Gastrocnemius medialis (tissue), 4 donors: Measurements from ENCODE around the gene TNFAIP3. TPM values are rescaled to one million over a fixed set of nuclear protein-coding genes. Genes with fewer than 3 reads are reported as not detected.
A peak's percentile ranks its signal among the peaks of the same experiment; 100 is the strongest.

Source experiments
- ATAC-seq, 2 donors: fragments of 150-250 bp; one replicate each; pipeline ENCODE4 v1.9.1; 2016
- DNase-seq, 2 donors: peaks; one replicate each; pipeline ENCODE4 v3.0.0-alpha.2; 2019
- H3K27ac ChIP-seq, 4 donors: fragments of 200-600 bp; sonication (generic); 1 replicate in 1 of 4; 2 replicates in 3 of 4; pipeline ENCODE4 v1.5.1; 2016 to 2018; ENCODE audit warnings: mild to moderate bottlenecking in 2 of 4, moderate library complexity in 1 of 4
- H3K27me3 ChIP-seq, 3 donors: fragments of 200-600 bp; sonication (generic) in 2 of 3; 1 replicate in 1 of 3; 2 replicates in 2 of 3; pipeline versions ENCODE4 v1.5.1 to v1.6.0; 2016 to 2019; ENCODE audit warnings: mild to moderate bottlenecking in 1 of 3, moderate library complexity in 1 of 3
- H3K36me3 ChIP-seq, 2 donors: fragments of 200-600 bp; sonication (generic) in 1 of 2; one replicate each; pipeline ENCODE4 v1.5.1; 2017 to 2018
- H3K4me1 ChIP-seq, 2 donors: fragments of 200-600 bp; sonication (generic) in 1 of 2; one replicate each; pipeline ENCODE4 v1.5.1; 2016 to 2017; ENCODE audit warnings: mild to moderate bottlenecking in 2 of 2
- H3K4me3 ChIP-seq, 4 donors: fragments of 200-600 bp; sonication (generic) in 3 of 4; 1 replicate in 1 of 4; 2 replicates in 3 of 4; pipeline ENCODE4 v1.5.1; 2016 to 2019; ENCODE audit warnings: mild to moderate bottlenecking in 2 of 4
- H3K9me3 ChIP-seq, 3 donors: fragments of 200-600 bp; sonication (generic) in 2 of 3; 1 replicate in 1 of 3; 2 replicates in 2 of 3; pipeline ENCODE4 v1.5.1; 2016 to 2019
- CTCF ChIP-seq, 5 experiments: fragments of 450-650 bp in 3 of 5; fragments of 200-600 bp in 2 of 5; sonication (generic) in 2 of 5; IDR thresholded peaks in 4 of 5; conservative IDR thresholded peaks in 1 of 5; 1 replicate in 4 of 5; 2 replicates in 1 of 5; pipeline ENCODE4 v1.5.1; 2016 to 2019; ENCODE audit warnings: antibody characterized with exemption in 5 of 5, mild to moderate bottlenecking in 3 of 5, moderate library complexity in 3 of 5
- POLR2A ChIP-seq, 2 donors: fragments of 450-650 bp; IDR thresholded peaks; one replicate each; pipeline ENCODE4 v1.6.1; 2017; ENCODE audit warnings: antibody characterized with exemption in 2 of 2, mild to moderate bottlenecking in 2 of 2, moderate library complexity in 2 of 2
- in situ Hi-C, 4 donors: fragments of 200-750 bp; cut with MboI; loops; one replicate each; pipeline versions ENCODE4 v1.15.0 to v1.8.0; 2017; ENCODE audit warnings: low sequenced_read_pairs in 4 of 4
- intact Hi-C: fragments of 100-400 bp; cut with DNase I; formaldehyde crosslinking; loops from one replicate; pipeline ENCODE4 v1.15.1; 2023; ENCODE audit warnings: low total_unique reads
- total RNA-seq, 4 donors: library from RNA; depleted of rRNA; stranded (reverse); fragments of >200 nt; gene quantifications; one replicate each; pipeline versions ENCODE4 v1.1.0 to v1.2.3, GENCODE V29; 2016

Gene TNFAIP3
- total RNA-seq, 4 donors from 2014 or later: 2.6 to 7.1 (median 4.7) TPM

DNA sequence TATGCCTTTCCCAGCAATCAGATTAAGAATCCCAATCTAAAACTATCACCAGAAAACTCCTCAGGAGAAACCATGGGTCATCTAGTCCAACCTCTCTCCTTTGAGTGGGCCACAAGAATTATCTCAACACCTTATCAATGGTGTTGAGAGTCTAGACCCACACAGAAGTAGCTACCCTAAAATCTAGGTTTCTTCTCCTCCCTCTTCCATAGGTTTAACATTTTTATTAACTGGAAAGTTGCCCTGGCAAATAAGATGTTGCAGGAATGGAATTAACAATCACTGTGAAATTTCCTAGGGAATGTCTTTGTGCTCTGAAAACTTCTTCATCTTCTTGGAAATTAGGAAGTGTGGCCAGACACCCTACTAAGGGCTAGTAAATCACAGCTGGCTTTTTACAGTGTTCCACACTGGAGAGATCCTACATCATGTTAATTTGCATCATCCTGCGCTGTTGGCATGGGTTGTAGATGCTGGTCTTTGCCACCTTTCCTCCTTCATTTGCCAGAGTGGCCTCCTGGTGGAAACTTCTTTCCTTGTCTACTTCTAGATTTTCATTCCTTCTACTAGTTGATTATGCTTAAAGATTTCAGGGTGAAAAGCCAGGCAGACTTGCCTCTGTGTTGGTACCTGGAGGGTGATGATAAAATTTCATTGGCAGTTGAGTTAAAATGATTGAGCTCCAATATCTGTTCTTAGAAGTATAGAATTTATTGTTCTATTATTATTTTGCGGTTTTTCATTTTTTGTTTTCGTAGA is 2.7 kb downstream of the TNFAIP3 start:
- in situ Hi-C loops: loop anchor here (5.0 to 10.0 kb wide), 5 partner anchors 73 to 165 kb away; no protein-coding TSS in a partner anchor
- peaks cover 40 to 54% of the 10 kb centered on the region in 2 donors for H3K4me1 ChIP-seq
- ATAC-seq: no peak

DNA sequence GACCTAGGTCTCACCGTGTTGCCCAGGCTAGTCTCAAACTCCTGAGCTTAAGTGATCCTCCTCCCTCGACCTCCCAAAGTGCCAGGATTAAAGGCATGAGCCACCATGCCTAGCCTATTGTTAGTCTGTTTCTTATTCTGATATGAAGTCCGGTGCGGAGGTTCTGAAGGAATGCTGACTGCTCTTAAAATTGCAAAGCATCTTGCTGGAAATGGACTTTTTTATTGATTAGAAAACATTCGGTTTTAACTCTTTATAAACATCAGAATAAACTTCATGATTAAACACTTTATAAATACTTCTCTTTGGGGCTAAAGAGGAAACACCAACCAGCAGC is 3.2 kb downstream of the TNFAIP3 start:
- intact Hi-C loops: loop anchor here (5.0 kb wide), 1 partner anchor 62 kb away; no protein-coding TSS in a partner anchor
- Histone ChIP-seq H3K27ac (peak overlapping the region in 3 of 4 donors; percentile 15 to 48 (median 42)), H3K36me3 (peaks cover 0 to 13% of the 10 kb centered on the region in 2 donors), H3K27me3 (no peaks in the 10 kb centered on the region), H3K9me3 (no peaks in the 10 kb centered on the region), H3K4me1 (peaks cover 40 to 54% of the 10 kb centered on the region in 2 donors), H3K4me3 (peak overlapping the region in 1 of 4 donors; percentile 5)
- no peak for ATAC-seq
- in situ Hi-C loops: loop anchor here in 1 of 4 donors (10.0 kb wide), 1 partner anchor 75 kb away; no protein-coding TSS in a partner anchor
- DNase-seq: no peak
- TF ChIP-seq CTCF (IDR thresholded peaks at IDR 0.05 in 4 of 5, conservative IDR thresholded peaks at IDR 0.05 in 1 of 5): no peak
- TF ChIP-seq POLR2A (IDR thresholded peaks at IDR 0.05): no peak

More for the DNA sequence above, 2.7 kb downstream of the TNFAIP3 start:
- Histone ChIP-seq H3K27me3 (no peaks in the 10 kb centered on the region), H3K9me3 (no peaks in the 10 kb centered on the region), H3K36me3 (peaks cover 0 to 8% of the 10 kb centered on the region in 2 donors), H3K27ac (peak overlapping the region in 1 of 4 donors; percentile 42), H3K4me3 (peak overlapping the region in 1 of 4 donors; percentile 2)
- no peak for DNase-seq
- TF ChIP-seq CTCF (IDR thresholded peaks at IDR 0.05 in 4 of 5, conservative IDR thresholded peaks at IDR 0.05 in 1 of 5): no peak
- TF ChIP-seq POLR2A (IDR thresholded peaks at IDR 0.05): no peak
- intact Hi-C loops: loop anchor here (5.0 to 10.0 kb wide), 4 partner anchors 63 to 655 kb away; partner anchors contain the start of genes HEBP2 and IFNGR1

DNA sequence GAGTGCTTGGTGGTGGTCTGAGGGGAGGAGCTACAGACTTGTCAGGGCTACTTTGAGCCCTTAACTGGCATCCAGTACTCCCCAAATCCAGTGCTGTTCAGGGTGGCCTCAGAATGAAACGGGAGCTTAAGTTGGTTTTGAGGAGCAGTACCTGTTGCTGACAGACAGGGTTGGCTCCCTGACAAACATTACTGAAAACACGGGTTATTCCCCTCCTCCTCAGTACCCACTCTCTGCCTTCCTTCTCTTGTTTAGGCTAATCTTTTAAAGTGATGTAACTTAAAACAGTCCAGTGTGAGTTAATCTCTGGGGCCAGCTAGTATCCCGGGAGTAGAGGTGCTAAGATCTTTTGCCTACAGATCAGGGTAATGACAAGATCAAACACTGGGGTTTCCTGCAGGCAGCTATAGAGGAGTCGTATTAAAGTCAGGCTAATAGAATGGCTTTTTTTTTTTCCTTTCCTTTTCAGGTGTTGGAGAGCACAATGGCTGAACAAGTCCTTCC is 3.7 kb downstream of the TNFAIP3 start:
- peak overlapping the region in 2 of 4 donors; percentile 5 to 7 for H3K4me3 ChIP-seq
- TF ChIP-seq CTCF (IDR thresholded peaks at IDR 0.05 in 4 of 5, conservative IDR thresholded peaks at IDR 0.05 in 1 of 5) (no peak), POLR2A (IDR thresholded peaks at IDR 0.05) (no peak)
- intact Hi-C loops: loop anchor here (5.0 kb wide), 1 partner anchor 62 kb away; no protein-coding TSS in a partner anchor
- no peaks in the 10 kb centered on the region for H3K27me3 ChIP-seq
- H3K36me3 ChIP-seq: peaks cover 0 to 17% of the 10 kb centered on the region in 2 donors
- in situ Hi-C loops: loop anchor here in 1 of 4 donors (10.0 kb wide), 1 partner anchor 74 kb away; no protein-coding TSS in a partner anchor
- H3K27ac ChIP-seq: peak overlapping the region; percentile 15 to 48 (median 32)
- H3K4me1 ChIP-seq: peaks cover 40 to 54% of the 10 kb centered on the region in 2 donors
- DNase-seq (no peak), ATAC-seq (no peak)
- no peaks in the 10 kb centered on the region for H3K9me3 ChIP-seq

GRCh38 chr6:137871291-137871690 is 4.2 kb downstream of the TNFAIP3 start:
- TF ChIP-seq POLR2A (IDR thresholded peaks at IDR 0.05): no peak
- H3K36me3 ChIP-seq: peaks cover 0 to 22% of the 10 kb centered on the region in 2 donors
- peak overlapping the region; percentile 15 to 48 (median 32) for H3K27ac ChIP-seq
- DNase-seq: no peak
- in situ Hi-C loops: loop anchor here in 1 of 4 donors (10.0 kb wide), 1 partner anchor 74 kb away; no protein-coding TSS in a partner anchor
- H3K27me3 ChIP-seq: no peaks in the 10 kb centered on the region
- peak overlapping the region in 2 of 4 donors; percentile 5 to 7 for H3K4me3 ChIP-seq
- H3K9me3 ChIP-seq: no peaks in the 10 kb centered on the region
- ATAC-seq: no peak
- intact Hi-C loops: loop anchor here (5.0 kb wide), 1 partner anchor 61 kb away; no protein-coding TSS in a partner anchor
- H3K4me1 ChIP-seq: peaks cover 37 to 53% of the 10 kb centered on the region in 2 donors
